HG02759 (cell line): Measurements from ENCODE around the gene PARVB.

ENCODE experiments used
- ATAC-seq: cut with Tn5 transposase; IDR thresholded peaks from one replicate; pipeline ENCODE4 v1.9.1; 2021; ENCODE audit warnings: mild to moderate bottlenecking, moderate library complexity; ENCODE audit not compliant: unreplicated experiment

PARVB gene

DNA sequence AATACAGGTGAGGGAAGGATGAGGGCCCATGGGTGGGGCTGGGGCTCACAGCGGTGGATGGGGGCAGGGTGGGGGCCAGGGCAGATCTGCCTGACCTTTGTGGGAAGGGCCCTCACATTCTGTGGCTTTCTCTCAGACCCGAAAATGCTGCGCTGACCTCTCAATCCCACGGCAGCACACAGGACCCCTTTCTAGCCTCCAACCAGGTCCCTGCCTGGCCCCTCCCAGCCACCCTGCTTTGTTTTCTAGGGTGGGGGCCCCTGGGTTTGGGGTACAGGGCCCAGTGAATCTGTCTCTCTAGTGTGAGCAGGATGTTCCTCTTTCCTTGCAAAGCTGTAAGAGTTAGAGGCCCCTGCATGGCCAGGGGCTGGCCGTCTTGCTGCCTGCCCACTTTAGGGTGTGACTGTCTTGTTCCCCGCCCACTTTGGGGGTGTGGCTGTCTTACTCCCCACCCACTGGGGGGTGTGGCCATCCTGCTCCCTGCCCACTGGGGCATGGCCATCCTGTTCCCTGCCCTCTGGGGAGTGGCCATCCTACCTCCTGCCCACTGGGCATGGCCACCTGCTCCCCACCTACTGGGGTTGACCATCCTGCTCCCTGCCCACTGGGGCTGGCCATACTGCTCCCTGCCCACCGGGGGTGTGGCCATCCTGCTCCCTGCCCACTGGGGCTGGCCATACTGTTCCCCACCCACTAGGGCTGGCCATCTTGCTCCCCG is 168.2 kb downstream of the PARVB start:
- no peak for ATAC-seq

DNA sequence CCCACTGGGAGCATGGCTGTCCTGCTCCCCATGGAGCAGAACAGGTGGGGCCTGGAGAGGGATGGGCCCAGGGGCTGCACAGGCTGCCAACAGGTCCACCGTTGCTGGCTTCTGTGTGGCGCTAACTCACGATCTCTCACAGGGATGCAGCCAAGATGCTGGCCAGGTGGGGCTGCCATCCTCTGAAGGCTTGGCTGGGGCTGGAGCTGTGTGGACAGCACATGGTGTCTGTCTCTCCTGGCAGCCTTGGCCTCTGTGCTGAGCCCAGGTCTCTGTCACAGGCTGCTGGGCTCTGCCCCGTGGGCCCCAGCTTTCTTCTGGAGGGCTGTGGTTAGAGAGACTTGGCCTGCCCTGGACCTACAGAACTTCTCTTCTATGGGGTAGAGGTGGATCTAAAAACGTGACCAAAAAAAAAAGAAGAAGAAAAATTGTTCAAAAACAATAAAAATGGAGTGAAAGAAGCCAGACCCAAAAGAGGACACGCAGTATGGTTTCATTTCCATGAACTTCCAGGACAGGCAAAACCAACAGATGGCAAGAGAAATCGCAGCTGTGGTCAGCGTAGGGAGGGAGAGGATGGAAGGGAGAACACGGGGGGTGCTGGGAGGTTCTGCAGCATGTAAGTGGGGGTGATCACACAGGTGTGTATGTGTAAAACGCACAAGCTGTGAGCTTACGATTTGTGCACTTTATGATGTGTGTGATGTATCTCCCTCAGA is 168.9 kb downstream of the PARVB start:
- ATAC-seq: no peak

DNA sequence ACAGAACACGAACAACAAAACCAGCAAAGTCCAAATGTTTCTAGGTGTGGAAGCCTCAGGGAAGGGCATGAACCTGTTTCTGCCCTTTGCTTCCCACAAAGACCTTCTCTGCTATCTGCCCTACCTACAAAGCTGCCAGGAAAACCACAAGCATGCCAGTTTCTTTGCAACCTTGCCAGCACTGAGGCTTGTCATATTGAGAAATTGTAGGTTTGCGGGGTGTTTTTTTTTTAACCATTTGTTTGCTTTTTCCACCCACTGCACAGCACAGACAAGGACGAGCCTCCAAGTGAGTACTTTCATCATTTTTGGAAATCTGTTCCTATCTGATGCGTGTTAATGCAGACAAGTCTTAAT is 169.4 kb downstream of the PARVB start:
- ATAC-seq: no peak

DNA sequence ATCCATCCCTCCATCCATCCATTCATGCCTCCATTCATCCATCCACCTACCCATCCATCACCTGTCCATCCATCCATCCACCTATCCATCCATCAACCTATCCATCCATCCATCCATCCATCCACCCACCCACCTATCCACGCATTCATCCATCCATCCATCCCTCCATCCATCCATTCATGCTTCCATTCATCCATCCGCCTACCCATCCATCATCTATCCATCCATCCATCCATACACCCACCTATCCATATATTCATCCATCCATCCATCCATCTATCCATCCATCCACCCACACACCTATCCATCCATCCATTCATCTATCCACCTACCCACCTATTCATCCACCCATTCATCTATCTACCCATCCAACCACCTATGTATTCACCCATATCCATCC is 170.5 kb downstream of the PARVB start:
- ATAC-seq: no peak

- ATAC-seq: no peak
Observed at GRCh38 chr22:44195189-44195871, 171.2 kb downstream of the PARVB start.

- no peak for ATAC-seq
Observed at GRCh38 chr22:44196241-44196640, 172.1 kb downstream of the PARVB start.

DNA sequence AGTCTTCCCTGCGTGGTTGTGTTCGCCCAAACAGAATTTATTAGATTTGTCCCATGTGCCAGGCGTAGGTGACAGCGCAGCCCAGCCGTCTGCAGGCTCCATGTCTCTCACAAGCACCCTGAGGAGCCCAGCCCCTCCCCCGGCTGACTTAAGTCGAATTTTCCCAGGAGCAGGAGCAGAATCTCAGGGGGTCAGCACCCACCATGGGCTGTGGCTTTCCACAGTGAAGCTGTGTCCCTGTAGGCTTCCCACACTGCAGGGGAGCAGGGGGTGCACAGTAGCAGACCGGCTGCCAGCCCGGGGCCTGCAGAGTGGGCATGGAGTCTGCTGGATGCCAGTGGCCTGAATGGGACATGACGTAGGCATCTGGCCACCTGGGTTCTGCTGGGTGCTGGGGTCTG is 172.6 kb downstream of the PARVB start:
- ATAC-seq: no peak

GRCh38 chr22:44197271-44197670 is 173.2 kb downstream of the PARVB start:
- no peak for ATAC-seq

DNA sequence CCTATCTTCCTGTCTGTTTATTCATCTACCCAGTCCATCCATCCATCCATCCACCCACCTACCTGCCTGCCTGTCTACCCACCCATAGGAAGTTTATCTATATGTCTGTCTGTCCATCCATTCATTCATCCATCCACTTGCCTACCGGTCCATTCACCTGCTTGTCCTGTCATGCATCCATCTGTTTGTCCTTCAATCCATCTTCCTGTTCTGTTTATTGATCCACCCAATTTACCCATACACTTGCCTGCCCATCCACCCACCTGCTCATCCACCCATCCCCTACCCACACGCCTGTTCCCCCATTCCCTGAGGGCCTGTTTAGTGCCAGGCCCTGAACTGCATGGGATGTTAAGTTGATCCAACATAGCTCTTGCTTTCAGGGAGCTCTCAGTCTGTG is 175.1 kb downstream of the PARVB start:
- ATAC-seq: no peak

DNA sequence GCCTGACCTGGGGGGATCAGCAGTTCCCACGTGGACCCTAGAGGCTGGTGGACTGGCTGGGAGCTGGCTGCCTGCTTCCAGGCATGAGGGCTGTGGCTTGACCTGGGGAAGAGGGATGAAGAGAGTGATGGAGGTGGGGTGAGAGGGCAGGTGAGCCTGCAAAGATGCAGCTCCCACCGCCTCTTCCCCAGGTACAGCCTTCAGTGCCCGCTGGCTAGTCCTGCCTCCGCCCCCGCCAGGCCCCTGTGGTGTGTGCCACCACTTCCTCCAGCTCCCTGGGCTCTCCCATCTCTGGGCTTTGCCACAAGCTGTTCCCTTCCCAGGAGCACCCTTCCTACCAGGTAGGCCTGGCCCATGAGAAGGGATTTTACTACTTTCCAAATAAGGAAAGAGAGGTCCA is 175.8 kb downstream of the PARVB start:
- no peak for ATAC-seq

GRCh38 chr22:44200451-44200850 is 176.3 kb downstream of the PARVB start:
- no peak for ATAC-seq

GRCh38 chr22:44200855-44201550 is 176.9 kb downstream of the PARVB start:
- ATAC-seq: no peak

- no peak for ATAC-seq
Observed at GRCh38 chr22:44201665-44202064, 177.6 kb downstream of the PARVB start.

- no peak for ATAC-seq
Observed at GRCh38 chr22:44202261-44202789, 178.2 kb downstream of the PARVB start.

DNA sequence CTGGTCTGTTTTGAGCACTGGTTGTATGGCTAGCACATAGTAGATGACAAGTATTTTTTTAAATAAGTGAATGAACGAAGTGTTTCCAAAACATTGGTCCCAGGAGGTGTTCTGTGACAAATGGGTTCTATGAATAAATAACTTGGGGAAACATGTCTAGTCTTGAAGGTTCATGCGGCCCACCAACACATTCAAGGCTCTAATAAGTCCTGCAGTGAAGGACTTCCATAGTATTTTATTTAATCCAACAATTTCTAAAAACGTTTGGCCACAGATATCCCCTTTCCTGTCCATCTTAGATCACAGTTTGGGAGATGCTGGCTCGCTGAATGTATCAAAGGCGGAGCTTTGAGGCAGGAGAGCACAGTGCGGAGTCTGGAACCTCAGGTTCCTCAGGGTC is 179.1 kb downstream of the PARVB start:
- ATAC-seq: no peak

GRCh38 chr22:44204739-44205515 is 180.8 kb downstream of the PARVB start:
- no peak for ATAC-seq

DNA sequence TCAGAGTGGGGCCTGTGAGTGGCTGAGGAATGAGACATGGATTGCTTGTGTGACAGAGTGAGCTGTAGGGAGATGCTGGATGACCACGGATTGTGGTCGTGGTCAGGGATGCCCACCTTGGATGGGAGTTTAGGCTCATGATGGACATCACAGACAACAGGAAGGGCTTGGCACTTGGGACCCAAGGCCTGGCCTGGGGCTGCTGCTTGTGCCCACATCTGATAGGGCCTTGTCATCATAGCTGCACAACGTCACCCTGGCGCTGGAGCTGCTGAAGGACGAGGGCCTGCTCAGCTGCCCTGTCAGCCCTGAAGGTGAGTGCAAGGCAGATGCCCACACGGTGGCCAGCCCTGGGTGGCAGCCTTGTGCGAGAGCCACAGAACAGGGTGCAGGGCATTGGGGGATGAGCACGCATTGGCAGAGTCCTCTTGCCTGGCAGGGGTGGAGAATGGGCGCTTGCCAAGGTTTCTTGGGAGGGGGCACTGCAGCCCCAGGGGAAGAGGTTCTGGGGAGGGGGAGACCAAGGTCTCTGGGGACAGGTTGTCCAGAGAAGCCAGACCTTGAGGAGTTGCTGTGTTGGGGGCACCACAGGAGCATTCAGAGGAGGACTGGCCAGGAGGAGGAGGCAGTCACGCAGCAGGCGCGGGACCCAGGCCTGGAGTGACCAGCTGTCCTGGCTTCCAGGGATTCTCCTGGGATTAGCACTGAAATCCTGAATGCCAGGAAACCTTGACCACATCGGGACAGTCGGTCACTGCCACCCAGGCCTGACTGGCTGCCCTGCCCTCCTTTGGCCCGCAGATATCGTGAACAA is 181.6 kb downstream of the PARVB start:
- ATAC-seq: no peak

- no peak for ATAC-seq
Observed at GRCh38 chr22:44206330-44206645, 182.2 kb downstream of the PARVB start.

DNA sequence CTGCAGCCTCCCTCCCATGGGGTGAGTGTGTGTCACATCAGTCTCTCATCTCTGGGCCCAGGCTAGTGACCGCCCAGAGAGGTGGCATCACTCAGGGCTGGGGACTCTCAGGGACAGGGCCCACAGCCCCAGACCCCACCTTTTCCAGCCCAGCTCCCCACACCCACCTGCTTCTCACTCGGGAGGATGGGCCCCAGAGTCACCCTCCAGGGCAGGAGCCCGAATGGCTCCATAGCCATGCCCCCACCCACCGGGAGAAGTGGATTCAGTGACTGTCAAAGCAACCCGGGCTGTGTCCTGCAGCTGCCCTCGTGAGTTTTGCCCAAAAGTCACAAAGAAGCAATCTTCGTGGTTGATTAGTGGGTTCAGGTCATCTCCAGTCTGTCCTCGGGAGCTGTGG is 182.6 kb downstream of the PARVB start:
- ATAC-seq: no peak
